Measurements from ENCODE around the gene CSKMT.
"Not testable (repeated sequence)": the region's sequence is repeated elsewhere in the genome, so short reads cannot be mapped to it uniquely, and the experiment has no call there.

The CSKMT gene

GRCh38 chr11:62650283-62650682, 14.8 kb upstream of the CSKMT start:
- H3K79me1 ChIP-seq (ENCODE audit: low read depth, low read length) = peaks cover 12% of the 10 kb centered on the region
- not testable (repeated sequence) for H3K4ac ChIP-seq (ENCODE audit: low read length); DNase-seq (ENCODE audit: low spot score); H3K18ac ChIP-seq (ENCODE audit: low read length); H2BK5ac ChIP-seq (ENCODE audit: low read length); H3K9ac ChIP-seq (ENCODE audit: low read depth, low read length, poor library complexity); H4K91ac ChIP-seq (ENCODE audit: low read depth, low read length, poor library complexity); H4K8ac ChIP-seq (ENCODE audit: low read depth, low read length); H3K9me3 ChIP-seq (replicated peaks in 1 of 2; ENCODE audit: control insufficient read depth in 2 of 2, insufficient read depth in 1 of 2, low read depth in 1 of 2, low read length in 2 of 2); H3K23ac ChIP-seq (ENCODE audit: low read depth, low read length, poor library complexity); H2BK15ac ChIP-seq (ENCODE audit: low read length); H3K4me1 ChIP-seq (ENCODE audit: control insufficient read depth in 2 of 2, insufficient read depth in 1 of 2, low read depth in 1 of 2, low read length in 2 of 2); H2AK5ac ChIP-seq (ENCODE audit: low read depth, low read length); H3K4me2 ChIP-seq (ENCODE audit: insufficient read depth, low read length, poor library complexity, severe bottlenecking); H2BK120ac ChIP-seq (ENCODE audit: low read depth, low read length); H3K27me3 ChIP-seq (ENCODE audit: control insufficient read depth in 3 of 3, insufficient read depth in 3 of 3, low read depth in 1 of 3, low read length in 3 of 3); H3K27ac ChIP-seq (replicated peaks; ENCODE audit: low read length); H3K4me3 ChIP-seq (ENCODE audit: low read length in 2 of 2); H2BK12ac ChIP-seq (ENCODE audit: low read length); H2AFZ ChIP-seq (ENCODE audit: low read length); H3K14ac ChIP-seq (ENCODE audit: low read length)
- peaks cover 21 to 34% of the 10 kb centered on the region in 2 donors for H3K36me3 ChIP-seq (replicated peaks in 1 of 2; ENCODE audit: control insufficient read depth in 2 of 2, insufficient read depth in 2 of 2, low read length in 2 of 2)
- no CpG with 5 or more reads among the region's 12 CpGs for WGBS, 2 donors (ENCODE audit: extremely low coverage in 2 of 2, insufficient read length in 2 of 2, insufficient replicate concordance in 1 of 2)

- peaks cover 21 to 30% of the 10 kb centered on the region in 2 donors for H3K36me3 ChIP-seq (replicated peaks in 1 of 2; ENCODE audit: control insufficient read depth in 2 of 2, insufficient read depth in 2 of 2, low read length in 2 of 2)
- peaks cover 4% of the 10 kb centered on the region for H3K79me1 ChIP-seq (ENCODE audit: low read depth, low read length)
- no peak for DNase-seq (ENCODE audit: low spot score)
- no CpG with 5 or more reads among the region's 16 CpGs for WGBS, 2 donors (ENCODE audit: extremely low coverage in 2 of 2, insufficient read length in 2 of 2, insufficient replicate concordance in 1 of 2)
- H2AFZ ChIP-seq (ENCODE audit: low read length) = peak overlapping the region; percentile 95
- H3K27ac ChIP-seq (replicated peaks; ENCODE audit: low read length) = no peak overlapping the region
- H3K4me2 ChIP-seq (ENCODE audit: insufficient read depth, low read length, poor library complexity, severe bottlenecking) = peak overlapping the region; percentile 71
- H2AK5ac ChIP-seq (ENCODE audit: low read depth, low read length) = no peak overlapping the region
- H2BK120ac ChIP-seq (ENCODE audit: low read depth, low read length) = no peak overlapping the region
- H2BK12ac ChIP-seq (ENCODE audit: low read length) = no peak overlapping the region
- no peak overlapping the region for H4K8ac ChIP-seq (ENCODE audit: low read depth, low read length)
- H3K4me3 ChIP-seq (ENCODE audit: low read length in 2 of 2) = peak overlapping the region; percentile 76 to 97
- peaks cover 0 to 4% of the 10 kb centered on the region in 2 donors for H3K4me1 ChIP-seq (ENCODE audit: control insufficient read depth in 2 of 2, insufficient read depth in 1 of 2, low read depth in 1 of 2, low read length in 2 of 2)
- H3K14ac ChIP-seq (ENCODE audit: low read length) = no peak overlapping the region
- peak overlapping the region; percentile 84 for H3K9ac ChIP-seq (ENCODE audit: low read depth, low read length, poor library complexity)
- no peak overlapping the region for H2BK5ac ChIP-seq (ENCODE audit: low read length)
- no peak overlapping the region for H4K91ac ChIP-seq (ENCODE audit: low read depth, low read length, poor library complexity)
- no peak overlapping the region for H3K23ac ChIP-seq (ENCODE audit: low read depth, low read length, poor library complexity)
- H3K9me3 ChIP-seq (replicated peaks in 1 of 2; ENCODE audit: control insufficient read depth in 2 of 2, insufficient read depth in 1 of 2, low read depth in 1 of 2, low read length in 2 of 2) = no peaks in the 10 kb centered on the region
- H2BK15ac ChIP-seq (ENCODE audit: low read length) = no peak overlapping the region
- H3K4ac ChIP-seq (ENCODE audit: low read length) = no peak overlapping the region
- no peaks in the 10 kb centered on the region for H3K27me3 ChIP-seq (ENCODE audit: control insufficient read depth in 3 of 3, insufficient read depth in 3 of 3, low read depth in 1 of 3, low read length in 3 of 3)
- no peak overlapping the region for H3K18ac ChIP-seq (ENCODE audit: low read length)
These were observed 12.7 kb upstream of the CSKMT start for GRCh38 chr11:62652161-62653006.

GRCh38 chr11:62654297-62654696, 10.8 kb upstream of the CSKMT start:
- no peak overlapping the region for H3K14ac ChIP-seq (ENCODE audit: low read length)
- H2BK15ac ChIP-seq (ENCODE audit: low read length) = no peak overlapping the region
- H4K8ac ChIP-seq (ENCODE audit: low read depth, low read length) = no peak overlapping the region
- no peak overlapping the region for H3K27ac ChIP-seq (replicated peaks; ENCODE audit: low read length)
- peaks cover 0 to 4% of the 10 kb centered on the region in 2 donors for H3K4me1 ChIP-seq (ENCODE audit: control insufficient read depth in 2 of 2, insufficient read depth in 1 of 2, low read depth in 1 of 2, low read length in 2 of 2)
- H2BK5ac ChIP-seq (ENCODE audit: low read length) = no peak overlapping the region
- no peak overlapping the region for H3K18ac ChIP-seq (ENCODE audit: low read length)
- H2AK5ac ChIP-seq (ENCODE audit: low read depth, low read length) = no peak overlapping the region
- H4K91ac ChIP-seq (ENCODE audit: low read depth, low read length, poor library complexity) = no peak overlapping the region
- H3K4ac ChIP-seq (ENCODE audit: low read length) = no peak overlapping the region
- H2AFZ ChIP-seq (ENCODE audit: low read length) = no peak overlapping the region
- H3K79me1 ChIP-seq (ENCODE audit: low read depth, low read length) = peaks cover 4% of the 10 kb centered on the region
- H3K9ac ChIP-seq (ENCODE audit: low read depth, low read length, poor library complexity) = no peak overlapping the region
- H3K23ac ChIP-seq (ENCODE audit: low read depth, low read length, poor library complexity) = no peak overlapping the region
- DNase-seq (ENCODE audit: low spot score) = no peak
- no peak overlapping the region for H3K4me2 ChIP-seq (ENCODE audit: insufficient read depth, low read length, poor library complexity, severe bottlenecking)
- H3K4me3 ChIP-seq (ENCODE audit: low read length in 2 of 2) = no peak overlapping the region
- no peak overlapping the region for H2BK120ac ChIP-seq (ENCODE audit: low read depth, low read length)
- peaks cover 4 to 10% of the 10 kb centered on the region in 2 donors for H3K36me3 ChIP-seq (replicated peaks in 1 of 2; ENCODE audit: control insufficient read depth in 2 of 2, insufficient read depth in 2 of 2, low read length in 2 of 2)
- no peaks in the 10 kb centered on the region for H3K9me3 ChIP-seq (replicated peaks in 1 of 2; ENCODE audit: control insufficient read depth in 2 of 2, insufficient read depth in 1 of 2, low read depth in 1 of 2, low read length in 2 of 2)
- 100% methylated on average over 1 of the region's 11 CpGs; no CpG with 5 or more reads in 1 of the 2 donors for WGBS, 2 donors (ENCODE audit: extremely low coverage in 2 of 2, insufficient read length in 2 of 2, insufficient replicate concordance in 1 of 2)
- no peaks in the 10 kb centered on the region for H3K27me3 ChIP-seq (ENCODE audit: control insufficient read depth in 3 of 3, insufficient read depth in 3 of 3, low read depth in 1 of 3, low read length in 3 of 3)
- no peak overlapping the region for H2BK12ac ChIP-seq (ENCODE audit: low read length)

GRCh38 chr11:62656796-62657429, 8.2 kb upstream of the CSKMT start:
- Histone ChIP-seq H3K4me1 (ENCODE audit: control insufficient read depth in 2 of 2, insufficient read depth in 1 of 2, low read depth in 1 of 2, low read length in 2 of 2) (peaks cover 0 to 2% of the 10 kb centered on the region in 2 donors), H2AK5ac (ENCODE audit: low read depth, low read length) (no peak overlapping the region), H3K14ac (ENCODE audit: low read length) (no peak overlapping the region), H3K4ac (ENCODE audit: low read length) (no peak overlapping the region), H3K36me3 (replicated peaks in 1 of 2; ENCODE audit: control insufficient read depth in 2 of 2, insufficient read depth in 2 of 2, low read length in 2 of 2) (peaks cover 0 to 14% of the 10 kb centered on the region in 2 donors), H2BK120ac (ENCODE audit: low read depth, low read length) (no peak overlapping the region), H2BK12ac (ENCODE audit: low read length) (no peak overlapping the region), H3K9me3 (replicated peaks in 1 of 2; ENCODE audit: control insufficient read depth in 2 of 2, insufficient read depth in 1 of 2, low read depth in 1 of 2, low read length in 2 of 2) (no peaks in the 10 kb centered on the region), H3K27ac (replicated peaks; ENCODE audit: low read length) (no peak overlapping the region), H2AFZ (ENCODE audit: low read length) (peak overlapping the region; percentile 57), H2BK5ac (ENCODE audit: low read length) (no peak overlapping the region), H3K4me3 (ENCODE audit: low read length in 2 of 2) (no peak overlapping the region), H3K9ac (ENCODE audit: low read depth, low read length, poor library complexity) (no peak overlapping the region), H3K27me3 (ENCODE audit: control insufficient read depth in 3 of 3, insufficient read depth in 3 of 3, low read depth in 1 of 3, low read length in 3 of 3) (no peaks in the 10 kb centered on the region), H3K18ac (ENCODE audit: low read length) (no peak overlapping the region), H2BK15ac (ENCODE audit: low read length) (no peak overlapping the region), H3K4me2 (ENCODE audit: insufficient read depth, low read length, poor library complexity, severe bottlenecking) (no peak overlapping the region), H4K91ac (ENCODE audit: low read depth, low read length, poor library complexity) (no peak overlapping the region), H3K79me1 (ENCODE audit: low read depth, low read length) (peaks cover 4% of the 10 kb centered on the region), H3K23ac (ENCODE audit: low read depth, low read length, poor library complexity) (no peak overlapping the region), H4K8ac (ENCODE audit: low read depth, low read length) (no peak overlapping the region)
- no CpG with 5 or more reads among the region's 5 CpGs for WGBS, 2 donors (ENCODE audit: extremely low coverage in 2 of 2, insufficient read length in 2 of 2, insufficient replicate concordance in 1 of 2)
- DNase-seq (ENCODE audit: low spot score) = no peak

All from neuronal stem cell (in vitro differentiated cells).